ENCODE results near the gene ANKRD2. TPM values are rescaled to one million over a fixed set of nuclear protein-coding genes. Genes with fewer than 3 reads are reported as not detected.

The ANKRD2 gene
- total RNA-seq, 1 donor from 2014 or later = not detected

DNA sequence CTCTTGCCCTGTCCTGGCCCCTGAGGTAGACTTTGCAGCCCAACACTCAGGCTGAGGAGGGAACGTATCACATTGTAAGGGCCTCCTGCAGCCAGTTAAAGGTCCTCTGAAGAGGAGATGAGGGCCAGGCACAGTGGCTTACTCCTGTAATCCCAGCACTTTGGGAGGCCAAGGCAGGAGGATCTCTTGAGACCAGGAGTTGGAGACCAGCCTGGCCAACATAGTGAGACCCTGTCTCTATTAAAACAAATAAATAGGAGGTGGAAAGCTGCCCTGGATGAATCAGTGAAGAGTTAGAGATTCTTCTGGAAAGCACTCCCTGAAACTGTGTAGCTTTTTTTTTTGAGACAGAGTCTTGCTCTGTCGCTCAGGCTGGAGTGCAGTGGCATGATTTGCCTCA, 14.6 kb downstream of the ANKRD2 start:
- Mint-ChIP-seq H3K27me3 (no peaks in the 10 kb centered on the region), H3K4me1 (no peaks in the 10 kb centered on the region), H3K9me3 (no peaks in the 10 kb centered on the region), H3K27ac (no peak overlapping the region), H3K4me3 (no peak overlapping the region), H3K36me3 (ENCODE audit: low read depth) (no peaks in the 10 kb centered on the region)
- DNase-seq (no peak), ATAC-seq (ENCODE audit: low read depth) (no peak)
- intact Hi-C loops (cut with micrococcal nuclease) = no loop called here
- TF ChIP-seq, protein P1, sequence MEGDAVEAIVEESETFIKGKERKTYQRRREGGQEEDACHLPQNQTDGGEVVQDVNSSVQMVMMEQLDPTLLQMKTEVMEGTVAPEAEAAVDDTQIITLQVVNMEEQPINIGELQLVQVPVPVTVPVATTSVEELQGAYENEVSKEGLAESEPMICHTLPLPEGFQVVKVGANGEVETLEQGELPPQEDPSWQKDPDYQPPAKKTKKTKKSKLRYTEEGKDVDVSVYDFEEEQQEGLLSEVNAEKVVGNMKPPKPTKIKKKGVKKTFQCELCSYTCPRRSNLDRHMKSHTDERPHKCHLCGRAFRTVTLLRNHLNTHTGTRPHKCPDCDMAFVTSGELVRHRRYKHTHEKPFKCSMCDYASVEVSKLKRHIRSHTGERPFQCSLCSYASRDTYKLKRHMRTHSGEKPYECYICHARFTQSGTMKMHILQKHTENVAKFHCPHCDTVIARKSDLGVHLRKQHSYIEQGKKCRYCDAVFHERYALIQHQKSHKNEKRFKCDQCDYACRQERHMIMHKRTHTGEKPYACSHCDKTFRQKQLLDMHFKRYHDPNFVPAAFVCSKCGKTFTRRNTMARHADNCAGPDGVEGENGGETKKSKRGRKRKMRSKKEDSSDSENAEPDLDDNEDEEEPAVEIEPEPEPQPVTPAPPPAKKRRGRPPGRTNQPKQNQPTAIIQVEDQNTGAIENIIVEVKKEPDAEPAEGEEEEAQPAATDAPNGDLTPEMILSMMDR (IDR thresholded peaks at IDR 0.05) = no peak
- POLR2A ChIA-PET = interaction anchor here (0.6 kb wide), 1 partner anchor 163 kb away, joined by 3 read pairs; no protein-coding TSS in a partner anchor
- CTCF ChIA-PET = no interaction called here

DNA sequence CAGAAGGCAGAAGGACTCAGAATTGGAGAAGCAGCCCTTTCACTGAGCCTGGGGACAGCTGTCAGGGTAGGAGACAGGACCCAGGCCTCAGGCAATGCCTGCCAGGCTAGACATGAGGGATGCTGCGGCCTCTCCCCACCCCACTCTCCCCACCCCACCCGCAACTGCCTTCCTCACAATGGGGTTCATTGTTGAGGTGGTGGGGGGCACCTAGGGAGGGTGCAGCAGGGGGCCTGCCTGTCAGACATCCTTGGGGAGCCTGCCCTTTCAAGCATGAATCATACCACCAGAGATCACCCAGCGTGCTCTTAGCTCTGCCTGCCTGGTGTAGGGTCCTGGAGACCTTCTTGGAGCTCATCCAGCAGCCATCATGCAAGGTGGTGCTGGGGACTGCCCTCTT, 16.9 kb downstream of the ANKRD2 start, which contains the start of gene C10orf62:
C10orf62 (plus strand) TSS at position 243 of the 400 bp plus-strand sequence. CDS start 177 bp downstream, outside the sequence.
- ChIA-PET CTCF (no interaction called here), POLR2A (interaction anchor here (0.7 kb wide), 1 partner anchor 279 kb away, joined by 4 read pairs; no protein-coding TSS in a partner anchor)
- TF ChIP-seq, protein P1 (IDR thresholded peaks at IDR 0.05) = no peak
- no peak for DNase-seq
- no peak within 1 kb of the TSS for H3K27ac Mint-ChIP-seq
- no peaks in the 10 kb centered on the region for H3K4me1 Mint-ChIP-seq
- no peaks in the 10 kb centered on the region for H3K36me3 Mint-ChIP-seq (ENCODE audit: low read depth)
- ATAC-seq (ENCODE audit: low read depth) = no peak
- H3K27me3 Mint-ChIP-seq = no peaks in the 10 kb centered on the region
- intact Hi-C loops (cut with micrococcal nuclease) = no loop called here
- no peak within 1 kb of the TSS for H3K4me3 Mint-ChIP-seq
- no peaks in the 10 kb centered on the region for H3K9me3 Mint-ChIP-seq

DNA sequence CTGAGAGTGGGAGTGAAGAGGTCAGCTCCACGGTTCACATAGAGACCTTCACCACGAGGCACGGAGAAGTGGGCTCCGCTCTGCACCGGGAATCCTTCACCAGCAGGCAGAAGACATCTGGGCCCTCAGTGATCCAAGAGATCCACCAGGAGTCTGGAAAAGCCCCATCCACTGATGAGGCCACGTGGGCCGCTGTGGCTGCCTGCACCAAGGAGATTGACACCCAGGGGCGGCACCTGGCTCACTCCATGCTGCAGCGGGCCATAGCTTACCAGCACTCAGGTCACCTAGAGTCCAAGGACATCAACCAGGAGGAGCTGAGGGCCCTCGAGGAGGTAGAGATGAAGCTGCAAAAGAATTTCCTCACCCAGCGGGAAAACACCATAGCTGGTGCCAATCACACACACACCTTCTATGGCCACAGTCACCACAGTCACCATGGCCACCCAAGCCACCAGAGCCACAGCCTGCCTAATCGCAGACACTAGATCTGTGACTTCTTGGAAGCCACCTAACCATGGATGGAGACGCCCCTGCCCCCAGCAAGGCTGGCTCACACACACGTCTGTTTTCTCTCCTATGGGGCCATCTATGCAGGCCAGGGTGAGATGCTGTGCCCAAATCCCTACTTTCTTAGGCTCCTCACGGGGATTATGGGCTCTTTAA, 17.6 kb downstream of the ANKRD2 start:
- TF ChIP-seq, protein P1 (IDR thresholded peaks at IDR 0.05) = no peak
- no peak overlapping the region for H3K4me3 Mint-ChIP-seq
- intact Hi-C loops (cut with micrococcal nuclease) = no loop called here
- no peaks in the 10 kb centered on the region for H3K9me3 Mint-ChIP-seq
- H3K27me3 Mint-ChIP-seq = no peaks in the 10 kb centered on the region
- DNase-seq (no peak), ATAC-seq (ENCODE audit: low read depth) (no peak)
- no peaks in the 10 kb centered on the region for H3K4me1 Mint-ChIP-seq
- no peaks in the 10 kb centered on the region for H3K36me3 Mint-ChIP-seq (ENCODE audit: low read depth)
- H3K27ac Mint-ChIP-seq = no peak overlapping the region
- ChIA-PET CTCF (interaction anchor here (1.0 kb wide), 1 partner anchor 141 kb away, joined by 3 read pairs; no protein-coding TSS in a partner anchor), POLR2A (interaction anchor here (0.7 kb wide), 1 partner anchor 280 kb away, joined by 4 read pairs; no protein-coding TSS in a partner anchor)

DNA sequence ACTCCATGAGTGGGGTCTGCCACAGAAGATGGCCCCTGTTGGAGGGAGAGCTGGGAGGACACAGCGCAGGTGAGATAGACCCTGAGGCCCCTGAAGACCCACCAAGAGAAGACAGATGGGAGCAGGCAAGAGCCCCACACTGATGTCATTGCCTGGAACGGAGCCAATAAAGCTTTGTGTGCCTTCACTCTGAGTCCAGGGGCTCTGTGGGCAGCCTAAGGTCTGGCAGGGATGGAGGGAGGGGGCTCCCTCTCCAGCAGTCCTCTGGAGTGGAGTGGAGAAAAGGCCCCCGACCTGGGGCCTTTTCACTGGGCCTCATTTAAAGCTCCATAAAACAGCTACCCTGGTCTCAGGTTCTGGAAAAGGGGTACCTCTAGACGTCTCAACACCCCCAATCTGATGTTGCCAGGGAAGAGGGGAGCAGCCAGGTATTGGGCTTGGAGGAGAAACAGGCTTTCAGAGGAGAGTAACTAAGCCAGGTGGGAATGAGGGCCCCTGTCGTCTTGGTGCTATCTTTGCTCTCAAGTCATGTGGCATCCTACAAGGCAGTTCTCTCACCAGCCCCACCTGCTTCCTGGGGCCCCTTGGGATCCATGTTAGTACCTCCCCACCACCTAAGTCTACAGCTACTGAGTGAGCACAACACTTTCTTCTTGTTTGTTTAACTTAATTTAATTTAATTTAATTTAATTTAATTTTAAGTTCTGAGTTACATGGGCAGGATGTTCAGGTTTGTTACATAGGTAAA, 18.3 kb downstream of the ANKRD2 start:
- Mint-ChIP-seq H3K9me3 (no peaks in the 10 kb centered on the region), H3K4me3 (no peak overlapping the region)
- POLR2A ChIA-PET = no interaction called here

More for the DNA sequence above, 18.3 kb downstream of the ANKRD2 start:
- DNase-seq = no peak
- intact Hi-C loops (cut with micrococcal nuclease) = no loop called here
- H3K27ac Mint-ChIP-seq = no peak overlapping the region
- TF ChIP-seq, protein P1 (IDR thresholded peaks at IDR 0.05) = no peak
- H3K27me3 Mint-ChIP-seq = no peaks in the 10 kb centered on the region
- no peaks in the 10 kb centered on the region for H3K4me1 Mint-ChIP-seq
- no peak for ATAC-seq (ENCODE audit: low read depth)
- CTCF ChIA-PET = interaction anchor here (1.0 kb wide), 1 partner anchor 141 kb away, joined by 3 read pairs; no protein-coding TSS in a partner anchor
- H3K36me3 Mint-ChIP-seq (ENCODE audit: low read depth) = no peaks in the 10 kb centered on the region
